Right ventricle myocardium inferior (tissue), 1 donor: Measurements from ENCODE around the gene RUNDC3A. TPM values are rescaled to one million over a fixed set of nuclear protein-coding genes. Genes with fewer than 3 reads are reported as not detected.

Experiments
- ATAC-seq: fragments of 200-7000 bp; cut with Tn5 transposase; one replicate; pipeline ENCODE4 v1.9.1; 2020; ENCODE audit warnings: mild to moderate bottlenecking, moderate library complexity
- DNase-seq: peaks from one replicate; pipeline ENCODE4 v3.0.0; 2021; ENCODE audit errors: missing footprints
- intact Hi-C: fragments of 100-400 bp; cut with DNase I; formaldehyde crosslinking; loops from one replicate; pipeline ENCODE4 v1.11.0; 2022
- total RNA-seq: library from RNA; stranded (reverse); fragmentation: NEBNext Ultra II Directional; extraction: Animal tissue kit (Norgen Biotek cat#: 25700); gene quantifications from one replicate; pipeline ENCODE4 v1.2.1, GENCODE V29; 2021
- donor health status: DM: no; HTN: yes; CAD: no; lungs with severe emphysema.

The RUNDC3A gene
- total RNA-seq, 1 donor from 2014 or later, result 0.49 TPM

- no peak for ATAC-seq
- intact Hi-C loops, result no loop called here
These were observed 43.1 kb downstream of the RUNDC3A start for GRCh38 chr17:44351464-44351863.

GRCh38 chr17:44351961-44352827 lies 43.8 kb downstream of the RUNDC3A start:
- ATAC-seq (no peak), DNase-seq (peak; percentile 64)
- intact Hi-C loops, result no loop called here

More at GRCh38 chr17:44351464-44351863, 43.1 kb downstream of the RUNDC3A start:
- DNase-seq, result no peak

GRCh38 chr17:44352828-44353671 lies 44.6 kb downstream of the RUNDC3A start:
- peak; percentile 45 for DNase-seq
- intact Hi-C loops, result no loop called here
- no peak for ATAC-seq

- ATAC-seq, result peak; percentile 30
- intact Hi-C loops, result no loop called here
- peak; percentile 76 for DNase-seq
These were observed 45.4 kb downstream of the RUNDC3A start for GRCh38 chr17:44353672-44354331.

- DNase-seq (peak; percentile 74), ATAC-seq (no peak)
- intact Hi-C loops, result no loop called here
These were observed 46.5 kb downstream of the RUNDC3A start for GRCh38 chr17:44354582-44355561.

GRCh38 chr17:44355642-44356099 lies 47.3 kb downstream of the RUNDC3A start:
- peak; percentile 63 for DNase-seq
- intact Hi-C loops, result no loop called here
- ATAC-seq, result no peak

- intact Hi-C loops, result no loop called here
- ATAC-seq (no peak), DNase-seq (peak; percentile 54)
These were observed 47.8 kb downstream of the RUNDC3A start for GRCh38 chr17:44356241-44356640.

GRCh38 chr17:44358066-44358465 lies 49.7 kb downstream of the RUNDC3A start:
- intact Hi-C loops, result no loop called here
- DNase-seq, result peak; percentile 5
- no peak for ATAC-seq

GRCh38 chr17:44359006-44359405 lies 50.6 kb downstream of the RUNDC3A start:
- DNase-seq, result peak; percentile 4
- no peak for ATAC-seq
- intact Hi-C loops, result no loop called here

- DNase-seq (peak; percentile 45), ATAC-seq (no peak)
- intact Hi-C loops, result no loop called here
These were observed 51.2 kb downstream of the RUNDC3A start for GRCh38 chr17:44359458-44360143.

GRCh38 chr17:44360144-44360533 lies 51.7 kb downstream of the RUNDC3A start:
- intact Hi-C loops, result no loop called here
- ATAC-seq, result no peak
- no peak for DNase-seq

GRCh38 chr17:44360826-44361225 lies 52.4 kb downstream of the RUNDC3A start:
- DNase-seq, result peak; percentile 37
- ATAC-seq, result no peak
- intact Hi-C loops, result no loop called here

GRCh38 chr17:44361292-44362260 lies 53.2 kb downstream of the RUNDC3A start:
- peak; percentile 25 for DNase-seq
- ATAC-seq, result no peak
- intact Hi-C loops, result no loop called here

- ATAC-seq (no peak), DNase-seq (peak; percentile 43)
- intact Hi-C loops, result no loop called here
These were observed 54.1 kb downstream of the RUNDC3A start for GRCh38 chr17:44362459-44362948.

- ATAC-seq (peak; percentile 10), DNase-seq (peak; percentile 65)
- intact Hi-C loops, result no loop called here
These were observed 54.7 kb downstream of the RUNDC3A start for GRCh38 chr17:44362949-44363612.
